ENCODE measurements around the gene NLRC5.
"Not testable (repeated sequence)": the region's sequence is repeated elsewhere in the genome, so short reads cannot be mapped to it uniquely, and the experiment has no call there.

NLRC5 gene

DNA sequence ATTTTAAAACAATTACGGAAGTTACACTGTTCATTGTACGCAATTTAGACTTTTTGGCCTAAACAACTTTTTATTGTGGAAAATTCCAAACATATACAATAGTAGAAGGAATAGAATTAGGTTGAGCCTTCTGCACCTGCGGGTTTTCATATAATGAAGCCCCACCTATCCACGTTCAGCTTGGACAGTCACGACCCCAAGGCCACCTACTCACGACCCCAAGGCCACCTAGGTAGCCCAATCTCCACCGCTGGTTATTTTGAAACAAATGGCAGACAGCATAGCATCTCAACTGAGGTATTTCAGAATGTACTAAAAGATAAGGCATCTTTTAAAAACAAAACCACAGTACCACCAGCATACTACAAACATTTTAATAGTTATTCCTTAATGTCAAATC is 631 bp downstream of the NLRC5 start:
- peaks cover 8% of the 10 kb centered on the region for H3K4me1 ChIP-seq
- no peak overlapping the region for H3K9ac ChIP-seq
- peak overlapping the region; percentile 95 for H3K4me2 ChIP-seq (ENCODE audit: low read length)
- no peaks in the 10 kb centered on the region for H3K9me3 ChIP-seq (ENCODE audit: control insufficient read depth, low read length)
- no peaks in the 10 kb centered on the region for H3K36me3 ChIP-seq (ENCODE audit: control insufficient read depth, insufficient read depth, low read length)
- peak overlapping the region; percentile 84 for H3K4me3 ChIP-seq (ENCODE audit: low read depth, low read length)
- H3K27ac ChIP-seq, result peak overlapping the region; percentile 70
- H2AFZ ChIP-seq, result peak overlapping the region; percentile 90
- H3K27me3 ChIP-seq (ENCODE audit: control insufficient read depth, insufficient read depth, low read length), result no peaks in the 10 kb centered on the region
- H3K79me2 ChIP-seq, result no peaks in the 10 kb centered on the region
- TF ChIP-seq, protein P1, sequence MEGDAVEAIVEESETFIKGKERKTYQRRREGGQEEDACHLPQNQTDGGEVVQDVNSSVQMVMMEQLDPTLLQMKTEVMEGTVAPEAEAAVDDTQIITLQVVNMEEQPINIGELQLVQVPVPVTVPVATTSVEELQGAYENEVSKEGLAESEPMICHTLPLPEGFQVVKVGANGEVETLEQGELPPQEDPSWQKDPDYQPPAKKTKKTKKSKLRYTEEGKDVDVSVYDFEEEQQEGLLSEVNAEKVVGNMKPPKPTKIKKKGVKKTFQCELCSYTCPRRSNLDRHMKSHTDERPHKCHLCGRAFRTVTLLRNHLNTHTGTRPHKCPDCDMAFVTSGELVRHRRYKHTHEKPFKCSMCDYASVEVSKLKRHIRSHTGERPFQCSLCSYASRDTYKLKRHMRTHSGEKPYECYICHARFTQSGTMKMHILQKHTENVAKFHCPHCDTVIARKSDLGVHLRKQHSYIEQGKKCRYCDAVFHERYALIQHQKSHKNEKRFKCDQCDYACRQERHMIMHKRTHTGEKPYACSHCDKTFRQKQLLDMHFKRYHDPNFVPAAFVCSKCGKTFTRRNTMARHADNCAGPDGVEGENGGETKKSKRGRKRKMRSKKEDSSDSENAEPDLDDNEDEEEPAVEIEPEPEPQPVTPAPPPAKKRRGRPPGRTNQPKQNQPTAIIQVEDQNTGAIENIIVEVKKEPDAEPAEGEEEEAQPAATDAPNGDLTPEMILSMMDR (IDR thresholded peaks at IDR 0.05), result no peak

DNA sequence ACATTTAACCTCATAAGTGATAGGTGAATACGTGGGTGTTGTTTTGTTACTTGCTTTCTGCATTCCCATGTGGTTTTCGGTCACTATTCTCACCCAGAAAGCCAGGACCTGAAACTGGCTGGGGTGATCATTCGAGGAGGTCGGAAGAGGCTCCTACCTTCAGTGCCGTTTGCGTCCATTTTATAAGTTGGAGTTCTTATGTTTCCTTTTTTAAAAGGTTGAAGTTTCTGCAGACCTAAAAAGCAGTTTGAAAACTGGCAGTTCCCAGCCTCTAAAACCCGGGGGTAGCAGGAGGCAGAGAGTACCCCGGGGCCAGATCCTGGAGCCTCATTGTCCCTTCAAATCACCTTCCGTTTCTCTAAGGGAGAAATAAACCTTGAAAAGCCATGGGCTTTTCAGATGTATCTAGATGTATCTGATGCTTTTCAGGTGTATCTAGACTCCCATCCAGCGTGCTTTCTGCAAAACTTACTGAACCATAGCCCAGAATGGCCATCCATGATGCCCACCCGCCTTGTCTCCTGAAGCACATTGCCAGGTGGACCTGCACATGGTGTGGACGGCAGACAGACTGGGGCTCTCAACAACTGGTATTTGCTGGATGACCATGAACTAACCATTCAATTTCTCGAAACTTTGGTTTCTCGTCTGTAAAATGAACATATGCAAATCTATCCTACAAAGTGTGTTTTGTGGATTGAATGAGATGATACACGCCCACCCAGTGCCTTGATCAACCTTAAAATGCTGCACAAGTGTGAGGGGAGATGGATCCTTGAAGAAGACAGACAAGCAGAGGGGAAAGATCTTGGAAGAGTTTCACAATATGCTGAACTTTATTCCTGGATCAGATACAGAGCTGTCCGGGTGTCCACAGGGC is 1.3 kb downstream of the NLRC5 start:
- Histone ChIP-seq H3K36me3 (ENCODE audit: control insufficient read depth, insufficient read depth, low read length) (no peaks in the 10 kb centered on the region), H3K4me1 (peaks cover 8% of the 10 kb centered on the region), H3K4me2 (ENCODE audit: low read length) (peak overlapping the region; percentile 95), H3K4me3 (ENCODE audit: low read depth, low read length) (peak overlapping the region; percentile 84), H3K27ac (peak overlapping the region; percentile 70), H3K79me2 (no peaks in the 10 kb centered on the region), H2AFZ (peak overlapping the region; percentile 90), H3K27me3 (ENCODE audit: control insufficient read depth, insufficient read depth, low read length) (no peaks in the 10 kb centered on the region), H3K9ac (no peak overlapping the region), H3K9me3 (ENCODE audit: control insufficient read depth, low read length) (no peaks in the 10 kb centered on the region)
- TF ChIP-seq, protein P1 (IDR thresholded peaks at IDR 0.05), result no peak

DNA sequence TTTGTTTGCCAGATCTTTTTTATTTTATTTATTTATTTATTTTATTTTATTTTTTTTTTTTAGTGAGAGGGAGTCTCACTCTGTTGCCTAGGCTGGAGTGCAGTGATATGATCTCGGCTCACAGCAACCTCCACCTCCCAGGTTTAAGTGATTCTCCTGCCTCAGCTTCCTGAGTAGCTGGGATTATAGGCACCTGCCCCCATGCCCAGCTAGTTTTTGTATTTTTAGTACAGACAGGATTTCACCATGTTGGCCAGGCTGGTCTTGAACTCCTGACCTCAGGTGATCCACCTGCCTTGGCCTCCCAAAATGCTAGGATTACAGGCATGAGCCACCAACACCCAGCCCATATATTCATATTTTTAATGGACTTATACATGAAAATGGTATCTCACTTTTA is 3.1 kb downstream of the NLRC5 start:
- not testable (repeated sequence) for H3K36me3 ChIP-seq (ENCODE audit: control insufficient read depth, insufficient read depth, low read length); H3K4me1 ChIP-seq; H3K9ac ChIP-seq; H3K27ac ChIP-seq; H3K9me3 ChIP-seq (ENCODE audit: control insufficient read depth, low read length); H3K4me2 ChIP-seq (ENCODE audit: low read length); H3K27me3 ChIP-seq (ENCODE audit: control insufficient read depth, insufficient read depth, low read length); H3K79me2 ChIP-seq; H3K4me3 ChIP-seq (ENCODE audit: low read depth, low read length); H2AFZ ChIP-seq

DNA sequence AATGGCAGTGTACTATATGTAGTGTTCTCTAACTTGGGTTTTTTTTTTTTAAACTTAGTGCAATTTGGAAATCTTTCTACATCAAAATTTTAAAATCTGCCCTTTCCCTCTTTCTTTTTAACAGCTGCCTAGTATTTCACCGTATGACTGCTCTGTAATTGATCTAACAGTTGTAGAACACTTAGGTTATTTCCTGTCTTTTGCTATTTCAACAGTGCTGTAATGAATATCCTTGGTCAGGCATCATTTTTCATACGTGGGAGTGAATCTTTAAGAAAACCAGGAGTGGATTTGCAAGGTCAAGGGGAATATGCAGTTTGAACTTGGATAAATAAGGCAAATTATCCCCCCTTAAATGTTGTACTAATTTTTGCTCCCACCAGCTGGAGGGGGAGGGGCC is 3.8 kb downstream of the NLRC5 start:
- Histone ChIP-seq H3K27me3 (ENCODE audit: control insufficient read depth, insufficient read depth, low read length) (no peaks in the 10 kb centered on the region), H3K36me3 (ENCODE audit: control insufficient read depth, insufficient read depth, low read length) (no peaks in the 10 kb centered on the region), H3K9me3 (ENCODE audit: control insufficient read depth, low read length) (no peaks in the 10 kb centered on the region), H3K79me2 (no peaks in the 10 kb centered on the region), H3K27ac (no peak overlapping the region), H3K4me2 (ENCODE audit: low read length) (no peak overlapping the region), H3K4me3 (ENCODE audit: low read depth, low read length) (no peak overlapping the region), H3K9ac (no peak overlapping the region), H2AFZ (no peak overlapping the region), H3K4me1 (peaks cover 8% of the 10 kb centered on the region)
- TF ChIP-seq, protein P1 (IDR thresholded peaks at IDR 0.05), result no peak

DNA sequence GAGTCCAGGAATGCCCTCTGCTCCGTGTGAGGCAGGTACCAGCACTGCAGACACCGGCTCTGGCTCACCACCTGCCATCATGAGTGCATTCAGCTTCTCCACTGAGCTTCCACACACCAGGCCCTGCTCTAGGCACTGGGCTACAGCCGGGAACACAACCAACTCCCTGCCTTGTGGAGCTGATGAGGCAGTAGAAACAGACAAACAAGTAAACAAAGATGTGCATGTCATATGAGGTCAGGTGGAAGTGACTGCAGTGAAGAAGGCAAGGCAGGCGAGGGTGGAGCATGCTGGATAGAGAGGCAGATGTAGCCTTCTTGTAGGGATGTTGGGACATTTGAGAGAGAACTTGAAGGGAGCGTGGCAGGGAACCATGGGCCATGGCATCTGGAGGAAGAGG is 5.0 kb downstream of the NLRC5 start:
- TF ChIP-seq, protein P1 (IDR thresholded peaks at IDR 0.05), result no peak
- Histone ChIP-seq H3K9ac (no peak overlapping the region), H3K27me3 (ENCODE audit: control insufficient read depth, insufficient read depth, low read length) (no peaks in the 10 kb centered on the region), H3K4me3 (ENCODE audit: low read depth, low read length) (no peak overlapping the region), H2AFZ (no peak overlapping the region), H3K4me2 (ENCODE audit: low read length) (no peak overlapping the region), H3K79me2 (no peaks in the 10 kb centered on the region), H3K27ac (no peak overlapping the region), H3K36me3 (ENCODE audit: control insufficient read depth, insufficient read depth, low read length) (no peaks in the 10 kb centered on the region), H3K4me1 (peaks cover 8% of the 10 kb centered on the region), H3K9me3 (ENCODE audit: control insufficient read depth, low read length) (no peaks in the 10 kb centered on the region)
